Amniotic stem cell (primary cell): Measurements from ENCODE around the gene PCDHA10.
"Not testable (repeated sequence)": the region's sequence is repeated elsewhere in the genome, so short reads cannot be mapped to it uniquely, and the experiment has no call there.

Experiments
- DNase-seq: peaks from one replicate; lab custom pipeline; 2025; lab: John Stamatoyannopoulos, UW

PCDHA10 gene

DNA sequence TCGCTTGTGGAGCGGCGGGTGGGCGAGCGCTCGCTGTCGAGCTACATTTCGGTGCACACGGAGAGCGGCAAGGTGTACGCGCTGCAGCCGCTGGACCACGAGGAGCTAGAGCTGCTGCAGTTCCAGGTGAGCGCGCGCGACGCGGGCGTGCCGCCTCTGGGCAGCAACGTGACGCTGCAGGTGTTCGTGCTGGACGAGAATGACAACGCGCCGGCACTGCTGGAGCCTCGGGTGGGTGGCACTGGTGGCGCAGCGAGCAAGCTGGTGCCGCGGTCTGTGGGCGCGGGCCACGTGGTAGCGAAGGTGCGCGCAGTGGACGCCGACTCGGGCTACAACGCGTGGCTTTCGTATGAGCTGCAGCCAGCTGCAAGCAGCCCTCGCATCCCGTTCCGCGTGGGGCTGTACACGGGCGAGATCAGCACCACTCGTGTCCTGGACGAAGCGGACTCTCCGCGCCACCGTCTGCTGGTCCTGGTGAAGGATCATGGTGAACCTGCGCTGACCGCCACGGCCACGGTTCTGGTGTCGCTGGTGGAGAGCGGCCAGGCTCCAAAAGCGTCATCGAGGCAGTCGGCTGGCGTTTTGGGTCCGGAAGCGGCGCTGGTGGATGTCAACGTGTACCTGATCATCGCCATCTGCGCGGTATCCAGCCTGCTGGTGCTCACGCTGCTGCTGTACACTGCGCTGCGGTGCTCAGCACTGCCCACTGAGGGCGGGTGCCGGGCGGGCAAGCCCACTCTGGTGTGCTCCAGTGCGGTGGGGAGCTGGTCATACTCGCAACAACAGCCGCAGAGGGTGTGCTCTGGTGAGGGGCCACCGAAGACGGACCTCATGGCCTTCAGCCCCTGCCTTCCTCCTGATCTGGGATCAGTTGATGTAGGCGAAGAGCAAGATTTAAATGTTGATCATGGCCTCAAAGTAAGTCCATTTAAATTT, 12.6 kb upstream of the PCDHA10 start:
- no peak for DNase-seq

GRCh38 chr5:140848139-140849102, 7.3 kb upstream of the PCDHA10 start, which contains the start of gene PCDHA9:
PCDHA9 (plus strand) TSS chr5:140848382; CDS start chr5:140848496, 114 bp downstream.
- not testable (repeated sequence) for DNase-seq

GRCh38 chr5:140849831-140850634, 5.7 kb upstream of the PCDHA10 start:
- not testable (repeated sequence) for DNase-seq

- DNase-seq = no peak
These were observed 1.7 kb downstream of the PCDHA10 start for GRCh38 chr5:140857177-140857986.

DNA sequence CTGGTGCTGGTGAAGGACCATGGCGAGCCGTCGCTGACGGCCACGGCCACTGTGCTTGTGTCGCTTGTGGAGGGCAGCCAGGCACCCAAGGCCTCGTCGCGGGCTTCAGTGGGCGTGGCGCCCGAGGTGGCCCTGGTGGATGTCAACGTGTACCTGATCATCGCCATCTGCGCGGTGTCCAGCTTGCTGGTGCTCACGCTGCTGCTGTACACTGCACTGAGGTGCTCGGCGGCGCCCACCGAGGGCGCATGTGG, 2.2 kb downstream of the PCDHA10 start:
- no peak for DNase-seq

- DNase-seq = no peak
These were observed 7.0 kb downstream of the PCDHA10 start for GRCh38 chr5:140862441-140863295.

GRCh38 chr5:140868721-140869554, 13.2 kb downstream of the PCDHA10 start, which contains the start of gene PCDHA11:
PCDHA11 (plus strand) TSS chr5:140868957; CDS start chr5:140869104, 147 bp downstream.
- DNase-seq = no peak

GRCh38 chr5:140869555-140869886, 13.8 kb downstream of the PCDHA10 start:
- DNase-seq = no peak

GRCh38 chr5:140870221-140871201, 14.8 kb downstream of the PCDHA10 start:
- DNase-seq = no peak

GRCh38 chr5:140875085-140876065, 19.7 kb downstream of the PCDHA10 start, which contains the start of gene PCDHA12:
PCDHA12 (plus strand) TSS chr5:140875308; CDS start chr5:140875473, 165 bp downstream.
- DNase-seq = no peak

DNA sequence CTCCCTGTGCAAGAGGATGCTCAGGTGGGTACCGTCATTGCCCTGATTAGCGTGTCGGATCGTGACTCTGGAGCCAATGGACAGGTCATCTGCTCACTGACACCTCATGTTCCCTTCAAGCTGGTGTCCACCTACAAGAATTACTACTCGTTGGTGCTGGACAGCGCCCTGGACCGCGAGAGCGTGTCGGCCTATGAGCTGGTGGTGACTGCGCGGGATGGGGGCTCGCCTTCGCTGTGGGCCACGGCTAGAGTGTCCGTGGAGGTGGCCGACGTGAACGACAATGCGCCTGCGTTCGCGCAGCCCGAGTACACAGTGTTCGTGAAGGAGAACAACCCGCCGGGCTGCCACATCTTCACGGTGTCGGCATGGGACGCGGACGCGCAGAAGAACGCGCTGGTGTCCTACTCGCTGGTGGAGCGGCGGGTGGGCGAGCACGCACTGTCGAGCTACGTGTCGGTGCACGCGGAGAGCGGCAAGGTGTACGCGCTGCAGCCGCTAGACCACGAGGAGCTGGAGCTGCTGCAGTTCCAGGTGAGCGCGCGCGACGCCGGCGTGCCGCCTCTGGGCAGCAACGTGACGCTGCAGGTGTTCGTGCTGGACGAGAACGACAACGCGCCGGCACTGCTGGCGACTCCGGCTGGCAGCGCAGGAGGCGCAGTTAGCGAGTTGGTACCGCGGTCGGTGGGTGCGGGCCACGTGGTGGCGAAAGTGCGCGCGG, 21.0 kb downstream of the PCDHA10 start:
- not testable (repeated sequence) for DNase-seq

GRCh38 chr5:140877262-140877581, 21.5 kb downstream of the PCDHA10 start:
- no peak for DNase-seq

GRCh38 chr5:140881889-140882590, 26.3 kb downstream of the PCDHA10 start, which contains the start of gene PCDHA13:
PCDHA13 (plus strand) TSS chr5:140882124; CDS start chr5:140882269, 145 bp downstream.
- no peak for DNase-seq

DNA sequence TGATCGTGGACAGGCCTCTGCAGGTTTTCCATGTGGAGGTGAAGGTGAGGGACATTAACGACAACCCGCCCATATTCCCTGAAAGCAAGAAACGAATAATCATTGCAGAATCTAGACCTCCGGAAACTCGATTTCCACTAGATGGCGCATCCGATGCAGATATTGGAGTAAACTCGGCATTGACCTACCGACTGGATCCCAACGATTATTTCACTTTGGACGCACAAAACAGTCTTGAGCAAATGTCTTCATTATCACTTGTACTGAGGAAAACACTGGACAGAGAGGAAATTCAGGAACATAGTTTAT, 26.8 kb downstream of the PCDHA10 start:
- DNase-seq = no peak

DNA sequence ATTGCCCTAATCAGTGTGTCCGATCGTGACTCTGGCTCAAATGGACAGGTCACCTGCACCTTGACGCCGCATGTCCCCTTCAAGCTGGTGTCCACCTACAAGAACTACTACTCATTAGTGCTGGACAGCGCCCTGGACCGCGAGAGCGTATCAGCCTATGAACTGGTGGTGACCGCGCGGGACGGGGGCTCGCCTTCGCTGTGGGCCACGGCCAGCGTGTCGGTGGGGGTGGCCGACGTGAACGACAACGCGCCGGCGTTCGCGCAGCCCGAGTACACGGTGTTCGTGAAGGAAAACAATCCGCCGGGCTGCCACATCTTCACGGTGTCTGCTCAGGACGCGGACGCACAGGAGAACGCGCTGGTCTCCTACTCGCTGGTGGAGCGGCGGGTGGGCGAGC, 27.7 kb downstream of the PCDHA10 start:
- no peak for DNase-seq
